ENCODE measurements around the gene MAP3K4. TPM values are rescaled to one million over a fixed set of nuclear protein-coding genes. Genes with fewer than 3 reads are reported as not detected.
A peak's percentile ranks its signal among the peaks of the same experiment; 100 is the strongest.

MAP3K4 gene
- total and polyA plus RNA-seq, 9 donors, result 17.3 to 29.1 (median 19.5) TPM

DNA sequence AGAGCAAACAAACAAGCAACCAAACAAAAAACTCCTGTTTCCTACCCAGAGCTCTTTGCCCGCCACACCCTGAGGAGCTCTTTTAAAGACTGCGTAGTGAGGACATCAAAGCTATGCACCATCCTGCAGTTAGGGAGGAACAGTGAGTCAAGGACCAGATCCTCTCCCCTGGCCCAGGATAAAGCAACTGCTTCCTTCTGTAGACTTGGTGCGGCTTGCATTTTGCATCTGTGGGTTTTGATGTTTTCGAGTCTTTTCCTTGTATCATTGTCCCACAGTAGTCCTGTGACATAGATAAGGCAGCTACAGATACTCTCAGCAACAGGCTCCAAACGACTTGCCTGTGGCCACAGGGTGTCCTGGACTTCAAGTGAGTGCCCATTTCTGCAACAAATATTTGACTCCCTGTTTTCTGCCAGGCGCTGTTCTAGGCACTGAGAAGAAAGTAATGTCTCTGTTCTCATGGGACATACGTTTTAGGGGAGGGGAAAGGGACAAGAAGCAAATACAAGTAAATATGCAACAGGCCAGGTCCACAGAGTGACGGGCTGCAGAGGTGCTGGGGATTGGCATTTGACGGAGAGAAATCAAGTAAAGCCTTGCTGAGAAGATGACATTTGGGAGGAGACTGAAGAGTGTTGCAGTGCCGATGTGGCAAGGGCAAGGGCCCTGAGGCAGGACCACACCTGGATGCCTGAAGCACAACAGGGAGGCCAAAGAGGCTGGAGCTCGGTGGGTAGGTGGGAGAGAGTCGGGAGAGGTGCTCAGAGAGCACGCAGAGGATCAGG is 35.9 kb upstream of the MAP3K4 start:
- Histone ChIP-seq H3K27me3 (ENCODE audit: control insufficient read depth, insufficient read depth, low read length) (no peaks in the 10 kb centered on the region), H3K4me1 (ENCODE audit: control insufficient read depth, insufficient read depth, low read length) (no peaks in the 10 kb centered on the region), H3K27ac (ENCODE audit: low read length) (no peak overlapping the region), H3K9me3 (replicated peaks; ENCODE audit: control insufficient read depth, low read depth, low read length) (no peaks in the 10 kb centered on the region), H3K36me3 (ENCODE audit: control insufficient read depth, insufficient read depth, low read length) (no peaks in the 10 kb centered on the region), H3K4me3 (ENCODE audit: low read length) (no peak overlapping the region)
- DNase-seq, result no peak
- WGBS (ENCODE audit: insufficient coverage), result 87% methylated on average over 11 of the region's 13 CpGs

DNA sequence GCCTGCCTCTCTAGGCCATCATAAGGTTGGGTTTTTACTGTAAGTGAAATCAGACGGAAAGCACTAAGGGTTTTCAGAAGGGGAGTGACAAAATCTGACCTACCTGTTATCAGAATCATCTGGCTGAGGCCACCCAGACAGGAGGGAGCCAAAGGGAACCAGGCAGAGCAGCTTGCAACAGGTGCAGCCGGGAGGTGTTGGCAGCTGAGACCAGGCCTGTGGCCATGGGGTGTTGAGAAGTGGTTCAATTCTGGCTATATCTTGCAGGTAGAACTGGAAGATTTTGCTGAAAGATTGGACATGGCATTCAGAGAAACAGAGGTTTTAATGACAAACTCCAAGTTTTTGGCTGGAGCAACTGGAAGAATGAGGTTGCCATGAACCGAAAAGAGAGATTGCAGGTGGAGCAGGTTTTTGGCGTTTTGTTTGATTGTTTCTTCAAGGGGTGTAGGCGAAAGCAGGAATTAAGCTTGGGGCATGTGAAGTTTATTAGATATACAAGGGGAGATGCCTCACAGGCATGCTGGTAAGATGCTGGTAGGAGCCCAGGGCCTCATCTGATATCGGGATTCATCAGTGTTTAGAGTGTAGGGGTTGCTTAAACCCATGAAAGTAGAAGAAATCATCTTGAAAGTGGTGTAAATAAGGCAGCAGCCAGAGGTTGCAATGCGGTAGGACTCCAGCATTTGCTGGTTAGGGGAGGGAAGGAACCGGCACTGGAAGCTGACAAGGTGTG is 35.1 kb upstream of the MAP3K4 start:
- 84% methylated on average over 8 of the region's 8 CpGs for WGBS (ENCODE audit: insufficient coverage)
- no peaks in the 10 kb centered on the region for H3K9me3 ChIP-seq (replicated peaks; ENCODE audit: control insufficient read depth, low read depth, low read length)
- H3K27me3 ChIP-seq (ENCODE audit: control insufficient read depth, insufficient read depth, low read length), result no peaks in the 10 kb centered on the region
- H3K4me3 ChIP-seq (ENCODE audit: low read length), result no peak overlapping the region
- no peak overlapping the region for H3K27ac ChIP-seq (ENCODE audit: low read length)
- H3K4me1 ChIP-seq (ENCODE audit: control insufficient read depth, insufficient read depth, low read length), result no peaks in the 10 kb centered on the region
- no peak for DNase-seq
- no peaks in the 10 kb centered on the region for H3K36me3 ChIP-seq (ENCODE audit: control insufficient read depth, insufficient read depth, low read length)

DNA sequence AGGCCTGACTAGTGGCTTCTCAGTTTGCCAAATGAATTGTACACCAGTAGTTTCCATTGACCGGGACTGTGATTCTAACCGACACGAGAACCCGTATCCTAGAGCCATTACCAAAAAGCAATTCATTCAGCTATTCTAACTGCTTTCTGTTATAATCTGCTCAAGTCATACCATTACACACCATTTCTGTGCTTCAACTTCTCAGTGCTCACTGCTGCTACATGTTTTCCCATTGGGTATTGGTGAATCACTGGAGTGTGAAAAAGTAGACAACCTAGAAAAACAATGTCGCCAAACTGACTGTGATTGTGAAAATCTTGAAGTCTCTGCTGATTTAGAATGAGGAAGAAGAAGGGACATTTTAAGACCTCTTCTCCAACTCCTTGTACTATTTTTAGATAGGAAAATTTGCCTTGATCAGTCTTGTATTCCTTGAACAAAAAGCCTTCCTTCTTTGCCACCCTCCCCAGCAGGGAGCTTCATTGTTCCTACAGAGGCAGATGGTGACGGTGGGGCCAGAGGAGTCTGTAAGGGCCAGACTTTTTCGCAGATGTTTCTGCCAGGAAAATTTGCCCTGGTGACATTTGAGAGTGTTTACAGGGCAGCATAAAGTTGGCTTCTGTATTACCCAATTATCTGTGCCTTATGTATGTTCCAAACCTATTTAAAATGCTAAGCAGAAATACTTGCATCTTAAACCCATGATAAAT is 31.7 kb upstream of the MAP3K4 start:
- H3K27me3 ChIP-seq (ENCODE audit: control insufficient read depth, insufficient read depth, low read length), result no peaks in the 10 kb centered on the region
- H3K4me3 ChIP-seq (ENCODE audit: low read length), result no peak overlapping the region
- no peaks in the 10 kb centered on the region for H3K36me3 ChIP-seq (ENCODE audit: control insufficient read depth, insufficient read depth, low read length)
- no peaks in the 10 kb centered on the region for H3K9me3 ChIP-seq (replicated peaks; ENCODE audit: control insufficient read depth, low read depth, low read length)
- no peak overlapping the region for H3K27ac ChIP-seq (ENCODE audit: low read length)
- DNase-seq, result peak; percentile 41
- WGBS (ENCODE audit: insufficient coverage), result 60% methylated on average over 2 of the region's 7 CpGs
- H3K4me1 ChIP-seq (ENCODE audit: control insufficient read depth, insufficient read depth, low read length), result no peaks in the 10 kb centered on the region

DNA sequence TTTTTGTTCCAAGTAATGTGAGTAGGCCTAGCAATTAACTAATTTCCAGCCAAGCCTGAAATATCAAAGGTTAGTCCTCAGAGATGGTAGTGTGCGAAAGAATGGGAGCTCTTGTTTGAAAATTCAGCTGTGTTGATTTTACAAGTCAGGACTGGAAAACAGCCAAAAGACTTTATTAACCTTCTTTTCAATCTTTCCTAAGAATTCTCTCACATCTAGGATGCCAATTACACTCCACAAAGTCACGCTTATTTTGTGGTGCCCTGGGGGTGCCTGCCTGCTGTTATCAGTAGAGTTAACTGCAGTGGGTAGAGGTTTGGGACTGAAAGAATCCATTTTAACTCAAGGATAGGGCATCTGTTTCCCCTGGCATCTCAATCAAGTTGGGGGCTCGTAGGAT is 30.7 kb upstream of the MAP3K4 start:
- no peaks in the 10 kb centered on the region for H3K27me3 ChIP-seq (ENCODE audit: control insufficient read depth, insufficient read depth, low read length)
- no peak overlapping the region for H3K27ac ChIP-seq (ENCODE audit: low read length)
- no peak overlapping the region for H3K4me3 ChIP-seq (ENCODE audit: low read length)
- 100% methylated on average over 1 of the region's 3 CpGs for WGBS (ENCODE audit: insufficient coverage)
- H3K4me1 ChIP-seq (ENCODE audit: control insufficient read depth, insufficient read depth, low read length), result no peaks in the 10 kb centered on the region
- DNase-seq, result peak; percentile 29
- no peaks in the 10 kb centered on the region for H3K9me3 ChIP-seq (replicated peaks; ENCODE audit: control insufficient read depth, low read depth, low read length)
- no peaks in the 10 kb centered on the region for H3K36me3 ChIP-seq (ENCODE audit: control insufficient read depth, insufficient read depth, low read length)

DNA sequence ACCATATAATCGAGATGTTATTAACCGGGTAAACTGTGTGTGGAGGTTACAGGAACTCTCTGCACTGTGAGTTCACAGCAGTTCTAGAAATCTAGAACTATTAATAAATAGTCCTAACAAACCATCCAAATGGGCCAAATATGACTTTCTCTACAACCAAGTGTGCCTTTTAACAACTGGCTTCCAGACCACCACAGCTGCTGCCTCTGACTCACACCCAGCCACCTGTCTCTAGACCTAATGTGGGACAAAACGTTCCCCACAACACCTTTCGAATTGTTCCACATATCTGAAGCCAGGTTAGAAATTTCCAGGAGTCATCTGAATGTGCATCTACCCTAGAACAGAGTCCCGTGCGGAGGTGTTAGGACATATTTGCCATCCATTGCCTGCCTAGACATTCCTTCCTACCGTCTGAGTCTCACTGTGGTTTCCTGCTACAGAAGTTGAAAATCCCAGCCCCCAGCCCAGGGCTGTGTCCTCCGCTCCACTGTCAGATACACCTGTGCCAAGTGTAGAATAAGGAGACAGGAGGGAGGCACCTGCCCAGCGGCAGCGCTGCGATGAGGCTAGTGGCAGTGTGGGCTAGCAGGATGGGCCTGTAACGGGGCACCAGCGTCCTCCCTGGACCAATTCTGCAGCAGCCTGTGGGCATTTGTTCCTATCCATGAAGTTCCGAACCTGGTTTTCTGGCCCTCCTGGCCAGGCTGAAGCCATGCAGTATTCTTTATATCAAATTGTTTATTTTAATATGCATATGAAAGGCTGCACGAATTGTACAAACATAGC is 28.5 kb upstream of the MAP3K4 start:
- H3K4me1 ChIP-seq (ENCODE audit: control insufficient read depth, insufficient read depth, low read length), result no peaks in the 10 kb centered on the region
- H3K9me3 ChIP-seq (replicated peaks; ENCODE audit: control insufficient read depth, low read depth, low read length), result no peaks in the 10 kb centered on the region
- no peak overlapping the region for H3K4me3 ChIP-seq (ENCODE audit: low read length)
- WGBS (ENCODE audit: insufficient coverage), result 81% methylated on average over 10 of the region's 15 CpGs
- H3K27me3 ChIP-seq (ENCODE audit: control insufficient read depth, insufficient read depth, low read length), result no peaks in the 10 kb centered on the region
- no peaks in the 10 kb centered on the region for H3K36me3 ChIP-seq (ENCODE audit: control insufficient read depth, insufficient read depth, low read length)
- no peak overlapping the region for H3K27ac ChIP-seq (ENCODE audit: low read length)
- no peak for DNase-seq

DNA sequence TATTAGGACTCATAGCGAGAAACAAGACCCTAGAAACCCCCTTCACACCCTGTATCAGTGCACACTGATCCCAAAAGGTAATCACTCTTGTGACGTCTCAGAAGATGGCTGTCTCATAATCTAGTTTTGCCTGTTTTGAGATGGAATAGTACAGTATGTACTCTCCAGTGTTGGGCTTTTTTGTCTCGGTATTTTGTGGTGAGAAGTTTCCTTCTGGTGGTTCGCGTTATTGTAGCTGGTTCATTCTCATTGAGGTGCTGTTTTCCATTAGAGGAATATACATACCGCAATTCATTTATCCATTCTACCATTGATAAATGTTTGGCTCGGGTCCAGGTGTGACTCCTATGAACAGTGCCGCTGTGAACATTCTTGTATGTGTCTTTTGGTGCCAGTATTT is 27.9 kb upstream of the MAP3K4 start:
- 100% methylated on average over 1 of the region's 8 CpGs for WGBS (ENCODE audit: insufficient coverage)
- no peaks in the 10 kb centered on the region for H3K4me1 ChIP-seq (ENCODE audit: control insufficient read depth, insufficient read depth, low read length)
- no peaks in the 10 kb centered on the region for H3K27me3 ChIP-seq (ENCODE audit: control insufficient read depth, insufficient read depth, low read length)
- H3K36me3 ChIP-seq (ENCODE audit: control insufficient read depth, insufficient read depth, low read length), result no peaks in the 10 kb centered on the region
- no peak for DNase-seq
- H3K9me3 ChIP-seq (replicated peaks; ENCODE audit: control insufficient read depth, low read depth, low read length), result no peaks in the 10 kb centered on the region
- no peak overlapping the region for H3K27ac ChIP-seq (ENCODE audit: low read length)
- H3K4me3 ChIP-seq (ENCODE audit: low read length), result no peak overlapping the region

DNA sequence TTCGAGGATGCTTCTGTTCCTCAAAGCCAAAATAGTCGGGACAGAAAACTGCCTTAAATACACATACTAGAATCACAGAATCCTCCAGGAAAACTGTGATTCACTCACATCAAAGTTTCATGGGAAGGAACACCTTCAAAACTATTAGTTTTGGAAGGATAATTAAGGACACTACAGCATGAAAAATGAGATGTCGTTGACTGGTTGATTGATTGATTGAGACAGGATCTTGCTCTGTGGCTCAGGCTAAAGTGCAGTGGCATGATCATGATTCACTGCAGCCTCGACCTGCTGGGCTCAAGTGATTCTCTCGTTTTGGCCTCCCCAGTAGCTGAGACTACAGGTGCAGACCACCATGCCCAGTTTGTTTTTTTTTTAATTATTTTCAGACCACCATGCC is 25.7 kb upstream of the MAP3K4 start:
- Histone ChIP-seq H3K4me3 (ENCODE audit: low read length) (no peak overlapping the region), H3K36me3 (ENCODE audit: control insufficient read depth, insufficient read depth, low read length) (no peaks in the 10 kb centered on the region), H3K27me3 (ENCODE audit: control insufficient read depth, insufficient read depth, low read length) (no peaks in the 10 kb centered on the region), H3K9me3 (replicated peaks; ENCODE audit: control insufficient read depth, low read depth, low read length) (no peaks in the 10 kb centered on the region), H3K4me1 (ENCODE audit: control insufficient read depth, insufficient read depth, low read length) (no peaks in the 10 kb centered on the region), H3K27ac (ENCODE audit: low read length) (no peak overlapping the region)
- WGBS (ENCODE audit: insufficient coverage), result 80% methylated on average over 4 of the region's 5 CpGs
- no peak for DNase-seq

DNA sequence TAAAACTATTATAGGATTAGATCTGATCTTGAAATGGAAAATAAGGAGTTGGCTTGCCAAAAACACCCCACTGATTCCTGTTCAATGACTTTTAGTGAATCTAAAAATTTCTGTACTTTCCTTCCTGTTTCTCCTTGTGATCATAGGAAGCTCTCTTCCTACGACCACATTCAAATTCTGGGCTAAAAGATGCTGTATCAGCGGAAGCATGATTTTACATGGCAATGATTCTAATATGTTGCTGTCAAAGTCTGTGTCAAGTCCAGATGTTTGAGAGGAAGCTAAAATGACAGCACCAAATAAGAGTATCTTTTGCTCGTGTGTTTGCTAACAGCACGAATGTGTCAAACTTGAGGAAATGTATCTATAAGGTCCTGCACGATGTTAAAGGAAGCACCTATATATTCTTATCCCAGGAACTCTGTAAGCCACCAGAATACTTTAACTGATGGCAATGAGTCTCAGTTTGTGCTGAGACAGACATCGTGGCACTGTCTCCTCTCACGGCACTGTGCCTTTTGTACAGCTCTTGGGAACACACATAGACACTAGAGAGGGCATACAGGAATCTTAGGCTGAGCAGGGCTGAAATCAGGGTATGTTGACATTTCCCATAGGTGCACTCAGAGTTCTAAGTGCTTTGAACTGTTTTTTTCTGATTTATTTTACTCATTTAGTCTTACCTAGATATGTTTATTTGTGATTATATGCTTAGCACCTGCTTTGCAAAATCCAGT is 24.9 kb upstream of the MAP3K4 start:
- no peaks in the 10 kb centered on the region for H3K9me3 ChIP-seq (replicated peaks; ENCODE audit: control insufficient read depth, low read depth, low read length)
- no peak overlapping the region for H3K4me3 ChIP-seq (ENCODE audit: low read length)
- no peaks in the 10 kb centered on the region for H3K4me1 ChIP-seq (ENCODE audit: control insufficient read depth, insufficient read depth, low read length)
- WGBS (ENCODE audit: insufficient coverage), result 77% methylated on average over 3 of the region's 7 CpGs
- peak; percentile 25 for DNase-seq
- H3K27ac ChIP-seq (ENCODE audit: low read length), result no peak overlapping the region
- no peaks in the 10 kb centered on the region for H3K36me3 ChIP-seq (ENCODE audit: control insufficient read depth, insufficient read depth, low read length)
- H3K27me3 ChIP-seq (ENCODE audit: control insufficient read depth, insufficient read depth, low read length), result no peaks in the 10 kb centered on the region

DNA sequence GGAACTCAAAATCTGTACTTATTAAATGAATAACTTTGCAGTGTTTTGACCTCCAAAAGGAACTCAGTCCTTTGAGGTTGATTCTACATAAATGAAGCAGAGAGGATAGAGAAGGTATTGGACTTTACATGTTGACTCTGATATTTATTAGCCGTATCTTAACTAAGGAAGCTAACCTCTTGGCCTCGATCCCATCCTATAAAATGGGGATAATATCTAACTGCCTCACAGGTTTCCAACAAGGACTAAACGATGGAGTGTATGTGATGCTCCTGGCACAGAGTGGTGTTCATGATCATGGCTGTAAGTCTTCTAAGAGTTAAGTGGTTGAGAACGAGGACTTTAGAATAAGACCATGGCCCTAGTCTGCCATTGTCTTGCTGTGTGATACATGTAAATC is 24.2 kb upstream of the MAP3K4 start:
- no peaks in the 10 kb centered on the region for H3K36me3 ChIP-seq (ENCODE audit: control insufficient read depth, insufficient read depth, low read length)
- no peaks in the 10 kb centered on the region for H3K4me1 ChIP-seq (ENCODE audit: control insufficient read depth, insufficient read depth, low read length)
- H3K4me3 ChIP-seq (ENCODE audit: low read length), result no peak overlapping the region
- DNase-seq, result no peak
- H3K9me3 ChIP-seq (replicated peaks; ENCODE audit: control insufficient read depth, low read depth, low read length), result no peaks in the 10 kb centered on the region
- H3K27me3 ChIP-seq (ENCODE audit: control insufficient read depth, insufficient read depth, low read length), result no peaks in the 10 kb centered on the region
- WGBS (ENCODE audit: insufficient coverage), result 63% methylated on average over 1 of the region's 4 CpGs
- H3K27ac ChIP-seq (ENCODE audit: low read length), result no peak overlapping the region
